ENCODE results near the gene GSG1L.

GRCh38 chr16:27901956-27902355 lies 161.6 kb downstream of the GSG1L start:
- TF ChIP-seq POLR2A (IDR thresholded peaks at IDR 0.05) (no peak), CTCF (IDR thresholded peaks at IDR 0.05) (no peak), POLR2AphosphoS5 (IDR thresholded peaks at IDR 0.05) (no peak)
